CD14-positive monocyte (primary cell): ENCODE data around the gene PRLH. TPM values are rescaled to one million over a fixed set of nuclear protein-coding genes. Genes with fewer than 3 reads are reported as not detected.

Experiments
- DNase-seq, 3 donors: peaks; one replicate each; pipeline ENCODE4 v3.0.0-alpha.2; 2011 to 2022
- H2AFZ ChIP-seq: 2 replicates; pipeline ENCODE4 v1.6.0; 2012; ENCODE audit warnings: mild to moderate bottlenecking, low read depth, low read length, inconsistent platforms; ENCODE audit not compliant: insufficient read depth, poor library complexity, severe bottlenecking
- H3K27ac ChIP-seq, 2 donors: 1 replicate in 1 of 2; 2 replicates in 1 of 2; pipeline ENCODE4 v1.5.1; 2012 to 2013; ENCODE audit warnings: low read length in 2 of 2, control low read depth in 1 of 2, inconsistent platforms in 1 of 2, low read depth in 1 of 2, mild to moderate bottlenecking in 1 of 2
- H3K27me3 ChIP-seq, 2 donors: one replicate each; pipeline versions ENCODE4 v1.6.0 to v1.6.1; 2011 to 2013; ENCODE audit warnings: low read length in 2 of 2; ENCODE audit not compliant: control insufficient read depth in 2 of 2, insufficient read depth in 2 of 2
- H3K36me3 ChIP-seq, 2 donors: replicated peaks in 1 of 2; 1 replicate in 1 of 2; 2 replicates in 1 of 2; pipeline versions ENCODE4 v1.5.1 to v1.6.1; 2012 to 2013; ENCODE audit warnings: low read length in 2 of 2, control low read depth in 1 of 2, inconsistent platforms in 1 of 2, mild to moderate bottlenecking in 1 of 2; ENCODE audit not compliant: insufficient read depth in 2 of 2, control insufficient read depth in 1 of 2
- H3K4me1 ChIP-seq, 2 donors: 1 replicate in 1 of 2; 2 replicates in 1 of 2; pipeline versions ENCODE4 v1.5.1 to v1.6.1; 2012 to 2013; ENCODE audit warnings: low read length in 2 of 2, control low read depth in 1 of 2, inconsistent platforms in 1 of 2, mild to moderate bottlenecking in 1 of 2, moderate library complexity in 1 of 2; ENCODE audit not compliant: insufficient read depth in 2 of 2, control insufficient read depth in 1 of 2
- H3K4me2 ChIP-seq: replicated peaks from 2 replicates; pipeline ENCODE3; 2012; ENCODE audit warnings: low read length, moderate library complexity, mild to moderate bottlenecking; ENCODE audit not compliant: poor library complexity, severe bottlenecking; ENCODE audit errors: extremely low read depth
- H3K4me3 ChIP-seq, 3 experiments: fragments of 200-600 bp in 1 of 3; sonication (generic) in 1 of 3; replicated peaks in 1 of 3; 1 replicate in 2 of 3; 2 replicates in 1 of 3; pipeline ENCODE4 v1.5.1; 2011 to 2013; ENCODE audit warnings: low read length in 3 of 3, mild to moderate bottlenecking in 3 of 3, control low read depth in 2 of 3, low read depth in 2 of 3, inconsistent platforms in 1 of 3, moderate library complexity in 1 of 3
- H3K79me2 ChIP-seq: 2 replicates; pipeline ENCODE4 v1.6.0; 2012; ENCODE audit warnings: mild to moderate bottlenecking, control low read depth, inconsistent platforms, low read length, moderate library complexity; ENCODE audit not compliant: insufficient read depth
- H3K9ac ChIP-seq: 2 replicates; pipeline ENCODE4 v1.6.0; 2017; ENCODE audit warnings: low read length, mild to moderate bottlenecking; ENCODE audit not compliant: insufficient read depth, poor library complexity, severe bottlenecking
- H3K9me3 ChIP-seq, 2 donors: replicated peaks in 1 of 2; 1 replicate in 1 of 2; 2 replicates in 1 of 2; pipeline versions ENCODE4 v1.5.1 to v1.6.1; 2012 to 2013; ENCODE audit warnings: low read length in 2 of 2, control low read depth in 1 of 2; ENCODE audit not compliant: control insufficient read depth in 1 of 2, insufficient read depth in 1 of 2
- H4K20me1 ChIP-seq: 2 replicates; pipeline ENCODE4 v1.6.0; 2012; ENCODE audit warnings: mild to moderate bottlenecking, low read length, control low read depth, moderate library complexity; ENCODE audit not compliant: insufficient read depth
- H3K27ac Mint-ChIP-seq, 7 donors: one replicate each; pipeline ENCODE4 v1.8.0; 2020; ENCODE audit warnings: mild to moderate bottlenecking in 7 of 7, mixed read lengths in 7 of 7, moderate library complexity in 6 of 7, inconsistent platforms in 2 of 7
- H3K27me3 Mint-ChIP-seq, 3 donors: one replicate each; pipeline ENCODE4 v1.8.0; 2021 to 2022; ENCODE audit warnings: low read depth in 3 of 3, mild to moderate bottlenecking in 3 of 3, mixed read lengths in 3 of 3, moderate library complexity in 3 of 3, inconsistent platforms in 1 of 3
- H3K36me3 Mint-ChIP-seq, 2 donors: one replicate each; pipeline ENCODE4 v1.8.0; 2020; ENCODE audit warnings: mixed read lengths in 2 of 2, inconsistent platforms in 1 of 2, mild to moderate bottlenecking in 1 of 2
- H3K4me1 Mint-ChIP-seq: one replicate; pipeline ENCODE4 v1.8.0; 2020; ENCODE audit warnings: mild to moderate bottlenecking, mixed read lengths
- H3K4me3 Mint-ChIP-seq, 2 donors: one replicate each; pipeline ENCODE4 v1.8.0; 2020; ENCODE audit warnings: mild to moderate bottlenecking in 2 of 2, mixed read lengths in 2 of 2, moderate library complexity in 1 of 2
- H3K9me3 Mint-ChIP-seq, 7 donors: one replicate each; pipeline ENCODE4 v1.8.0; 2020 to 2022; ENCODE audit warnings: mixed read lengths in 7 of 7, mild to moderate bottlenecking in 6 of 7, moderate library complexity in 6 of 7, inconsistent platforms in 2 of 7
- CTCF ChIP-seq: fragments of 200-600 bp; IDR thresholded peaks from one replicate; pipeline ENCODE4 v1.8.0; 2022; ENCODE audit warnings: antibody characterized with exemption, mild to moderate bottlenecking
- WGBS: methylation state at CpG from one replicate; pipeline ENCODE4 v1.1.5; 2013; ENCODE audit warnings: missing lambda C conversion rate; ENCODE audit not compliant: insufficient coverage; 5-methylcytosine and 5-hydroxymethylcytosine counted together
- intact Hi-C, 2 donors: fragments of 100-400 bp; cut with micrococcal nuclease; formaldehyde crosslinking; loops; one replicate each; pipeline versions ENCODE4 v1.15.0 to v1.15.1; 2023
- polyA plus RNA-seq, 3 donors: library from polyadenylated mRNA; depleted of rRNA in 1 of 3; unstranded in 2 of 3; stranded (reverse) in 1 of 3; fragments of 300-500 nt in 2 of 3; fragments of >200 nt in 1 of 3; fragmentation: Illumina TruSeq in 2 of 3; gene quantifications; 1 replicate in 2 of 3; 2 replicates in 1 of 3; pipeline ENCODE4 v1.2.3, GENCODE V29; 2012 to 2021

The PRLH gene
- polyA plus RNA-seq, 3 donors = not detected

- no peak overlapping the region for H3K4me3 ChIP-seq
- H3K27me3 Mint-ChIP-seq = peaks cover 10 to 14% (median 10%) of the 10 kb centered on the region in 3 donors
Measured at GRCh38 chr2:237598468-237599208, 32.3 kb downstream of the PRLH start.

More at GRCh38 chr2:237598468-237599208, 32.3 kb downstream of the PRLH start:
- H4K20me1 ChIP-seq = no peaks in the 10 kb centered on the region
- H3K36me3 ChIP-seq = no peaks in the 10 kb centered on the region
- no peak overlapping the region for H3K9ac ChIP-seq
- H3K36me3 Mint-ChIP-seq = peaks cover 2 to 6% of the 10 kb centered on the region in 2 donors
- peaks cover 32% of the 10 kb centered on the region for H3K4me1 Mint-ChIP-seq
- H3K27ac ChIP-seq = no peak overlapping the region
- H3K9me3 Mint-ChIP-seq = no peaks in the 10 kb centered on the region
- H3K27ac Mint-ChIP-seq = peak overlapping the region in 2 of 7 donors; percentile 6 to 40
- intact Hi-C loops = loop anchor here in 1 of 2 donors (5.0 kb wide), 1 partner anchor 149 kb away; no protein-coding TSS in a partner anchor
- no peaks in the 10 kb centered on the region for H3K9me3 ChIP-seq
- H2AFZ ChIP-seq = no peak overlapping the region
- no peak for DNase-seq
- WGBS = 87% methylated on average over 12 of the region's 14 CpGs
- no peak for TF ChIP-seq CTCF
- no peak overlapping the region for H3K4me2 ChIP-seq
- H3K4me3 Mint-ChIP-seq = no peak overlapping the region
- no peaks in the 10 kb centered on the region for H3K27me3 ChIP-seq
- peaks cover 14 to 18% of the 10 kb centered on the region in 2 donors for H3K4me1 ChIP-seq
- H3K79me2 ChIP-seq = no peaks in the 10 kb centered on the region
